ENCODE data around the gene RBM20. TPM values are rescaled to one million over a fixed set of nuclear protein-coding genes. Genes with fewer than 3 reads are reported as not detected.

The RBM20 gene
- total and polyA plus RNA-seq, 2 experiments from 2014 or later = 0.05 to 0.17 TPM

DNA sequence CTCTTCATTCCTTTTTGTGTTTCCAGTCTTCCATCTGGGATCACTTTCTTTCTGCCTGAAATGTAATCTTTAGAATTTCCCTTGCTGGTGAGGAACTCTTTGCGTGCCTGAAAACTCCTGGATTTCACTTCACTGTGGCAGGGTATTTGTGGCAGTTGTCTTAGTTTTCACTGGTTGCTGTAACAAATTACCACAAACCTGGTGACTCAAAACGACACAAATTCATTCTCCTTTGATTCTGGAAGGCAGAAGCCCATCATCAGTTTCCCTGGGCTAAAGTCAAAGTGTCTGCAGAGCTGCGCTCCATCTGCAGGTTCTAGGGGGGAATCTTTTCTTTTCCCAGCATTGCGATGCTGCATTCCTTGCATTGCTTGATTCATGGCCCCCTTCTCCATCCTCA, 109.3 kb downstream of the RBM20 start (continued):
- TF ChIP-seq, protein P1, sequence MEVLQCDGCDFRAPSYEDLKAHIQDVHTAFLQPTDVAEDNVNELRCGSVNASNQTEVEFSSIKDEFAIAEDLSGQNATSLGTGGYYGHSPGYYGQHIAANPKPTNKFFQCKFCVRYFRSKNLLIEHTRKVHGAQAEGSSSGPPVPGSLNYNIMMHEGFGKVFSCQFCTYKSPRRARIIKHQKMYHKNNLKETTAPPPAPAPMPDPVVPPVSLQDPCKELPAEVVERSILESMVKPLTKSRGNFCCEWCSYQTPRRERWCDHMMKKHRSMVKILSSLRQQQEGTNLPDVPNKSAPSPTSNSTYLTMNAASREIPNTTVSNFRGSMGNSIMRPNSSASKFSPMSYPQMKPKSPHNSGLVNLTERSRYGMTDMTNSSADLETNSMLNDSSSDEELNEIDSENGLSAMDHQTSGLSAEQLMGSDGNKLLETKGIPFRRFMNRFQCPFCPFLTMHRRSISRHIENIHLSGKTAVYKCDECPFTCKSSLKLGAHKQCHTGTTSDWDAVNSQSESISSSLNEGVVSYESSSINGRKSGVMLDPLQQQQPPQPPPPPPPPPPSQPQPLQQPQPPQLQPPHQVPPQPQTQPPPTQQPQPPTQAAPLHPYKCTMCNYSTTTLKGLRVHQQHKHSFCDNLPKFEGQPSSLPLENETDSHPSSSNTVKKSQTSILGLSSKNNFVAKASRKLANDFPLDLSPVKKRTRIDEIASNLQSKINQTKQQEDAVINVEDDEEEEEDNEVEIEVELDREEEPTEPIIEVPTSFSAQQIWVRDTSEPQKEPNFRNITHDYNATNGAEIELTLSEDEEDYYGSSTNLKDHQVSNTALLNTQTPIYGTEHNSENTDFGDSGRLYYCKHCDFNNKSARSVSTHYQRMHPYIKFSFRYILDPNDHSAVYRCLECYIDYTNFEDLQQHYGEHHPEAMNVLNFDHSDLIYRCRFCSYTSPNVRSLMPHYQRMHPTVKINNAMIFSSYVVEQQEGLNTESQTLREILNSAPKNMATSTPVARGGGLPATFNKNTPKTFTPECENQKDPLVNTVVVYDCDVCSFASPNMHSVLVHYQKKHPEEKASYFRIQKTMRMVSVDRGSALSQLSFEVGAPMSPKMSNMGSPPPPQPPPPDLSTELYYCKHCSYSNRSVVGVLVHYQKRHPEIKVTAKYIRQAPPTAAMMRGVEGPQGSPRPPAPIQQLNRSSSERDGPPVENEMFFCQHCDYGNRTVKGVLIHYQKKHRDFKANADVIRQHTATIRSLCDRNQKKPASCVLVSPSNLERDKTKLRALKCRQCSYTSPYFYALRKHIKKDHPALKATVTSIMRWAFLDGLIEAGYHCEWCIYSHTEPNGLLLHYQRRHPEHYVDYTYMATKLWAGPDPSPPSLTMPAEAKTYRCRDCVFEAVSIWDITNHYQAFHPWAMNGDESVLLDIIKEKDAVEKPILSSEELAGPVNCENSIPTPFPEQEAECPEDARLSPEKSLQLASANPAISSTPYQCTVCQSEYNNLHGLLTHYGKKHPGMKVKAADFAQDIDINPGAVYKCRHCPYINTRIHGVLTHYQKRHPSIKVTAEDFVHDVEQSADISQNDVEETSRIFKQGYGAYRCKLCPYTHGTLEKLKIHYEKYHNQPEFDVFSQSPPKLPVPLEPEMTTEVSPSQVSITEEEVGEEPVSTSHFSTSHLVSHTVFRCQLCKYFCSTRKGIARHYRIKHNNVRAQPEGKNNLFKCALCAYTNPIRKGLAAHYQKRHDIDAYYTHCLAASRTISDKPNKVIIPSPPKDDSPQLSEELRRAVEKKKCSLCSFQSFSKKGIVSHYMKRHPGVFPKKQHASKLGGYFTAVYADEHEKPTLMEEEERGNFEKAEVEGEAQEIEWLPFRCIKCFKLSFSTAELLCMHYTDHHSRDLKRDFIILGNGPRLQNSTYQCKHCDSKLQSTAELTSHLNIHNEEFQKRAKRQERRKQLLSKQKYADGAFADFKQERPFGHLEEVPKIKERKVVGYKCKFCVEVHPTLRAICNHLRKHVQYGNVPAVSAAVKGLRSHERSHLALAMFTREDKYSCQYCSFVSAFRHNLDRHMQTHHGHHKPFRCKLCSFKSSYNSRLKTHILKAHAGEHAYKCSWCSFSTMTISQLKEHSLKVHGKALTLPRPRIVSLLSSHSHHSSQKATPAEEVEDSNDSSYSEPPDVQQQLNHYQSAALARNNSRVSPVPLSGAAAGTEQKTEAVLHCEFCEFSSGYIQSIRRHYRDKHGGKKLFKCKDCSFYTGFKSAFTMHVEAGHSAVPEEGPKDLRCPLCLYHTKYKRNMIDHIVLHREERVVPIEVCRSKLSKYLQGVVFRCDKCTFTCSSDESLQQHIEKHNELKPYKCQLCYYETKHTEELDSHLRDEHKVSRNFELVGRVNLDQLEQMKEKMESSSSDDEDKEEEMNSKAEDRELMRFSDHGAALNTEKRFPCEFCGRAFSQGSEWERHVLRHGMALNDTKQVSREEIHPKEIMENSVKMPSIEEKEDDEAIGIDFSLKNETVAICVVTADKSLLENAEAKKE (CRISPR knock-in tag; IDR thresholded peaks at IDR 0.05) = no peak

DNA sequence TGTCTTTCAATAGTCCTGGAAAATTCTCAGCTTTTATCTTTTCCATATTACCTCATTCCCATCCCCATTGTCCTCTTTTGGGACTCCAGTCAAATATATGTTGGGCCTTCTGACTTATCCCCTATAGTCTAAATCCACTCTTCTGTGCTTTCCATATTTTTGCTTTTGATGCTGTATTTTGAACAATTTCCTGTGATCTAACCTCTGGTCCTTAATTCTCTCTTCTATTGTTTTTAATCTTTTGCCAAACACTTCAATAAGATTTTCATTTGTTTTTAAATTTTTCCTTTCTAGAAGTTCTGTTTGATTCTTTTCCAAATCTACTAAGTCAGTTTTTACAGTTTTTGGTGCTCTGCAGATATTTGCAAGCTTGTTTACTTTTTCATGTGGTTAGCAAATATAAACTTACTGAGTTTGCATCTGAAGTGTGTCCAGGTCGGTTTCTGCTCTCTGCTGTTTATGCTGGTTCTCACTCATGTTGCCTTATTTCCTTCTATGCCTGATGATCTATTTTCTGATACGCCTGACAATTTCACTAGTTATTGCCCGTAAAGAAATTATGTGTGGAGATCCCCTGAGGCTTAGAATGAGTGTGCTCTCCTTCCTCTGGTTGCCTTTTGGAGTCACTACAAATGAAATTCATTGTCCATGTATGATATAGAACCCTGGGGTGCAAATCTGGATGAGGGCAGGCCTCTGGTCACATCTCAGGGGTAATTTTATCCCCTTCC, 110.4 kb downstream of the RBM20 start:
- Histone ChIP-seq H3K4me3 (no peak overlapping the region), H3K4me1 (ENCODE audit: insufficient read depth) (no peaks in the 10 kb centered on the region), H3K27me3 (ENCODE audit: insufficient read depth) (no peaks in the 10 kb centered on the region), H3F3A (replicated peaks; ENCODE audit: low read depth) (no peaks in the 10 kb centered on the region), H2AFZ (no peak overlapping the region; the same call in 1 of the 2 replicates), H3K36me3 (ENCODE audit: insufficient read depth) (no peaks in the 10 kb centered on the region), H3K9me2 (ENCODE audit: insufficient read depth) (0 out of 2 replicates have a peak, but pooled peaks cover under 1% of the 10 kb centered on the region), H3K4me2 (no peak overlapping the region), H4K20me1 (replicated peaks; ENCODE audit: insufficient read depth) (no peaks in the 10 kb centered on the region), H3K79me2 (replicated peaks; ENCODE audit: insufficient read depth) (no peaks in the 10 kb centered on the region), H3K27ac (ENCODE audit: low read depth) (no peak overlapping the region)
- DNase-seq (ENCODE audit: low spot score) (no peak), ATAC-seq (no peak)
- H3K9me3 Mint-ChIP-seq = no peaks in the 10 kb centered on the region
- H3K4me1 Mint-ChIP-seq = no peaks in the 10 kb centered on the region
- peaks cover 9% of the 10 kb centered on the region for H3K27me3 Mint-ChIP-seq (ENCODE audit: insufficient read depth, low read depth, poor library complexity)
- no peak overlapping the region for H3K27ac Mint-ChIP-seq
- H3K4me3 Mint-ChIP-seq = no peak overlapping the region
- no peaks in the 10 kb centered on the region for H3K36me3 Mint-ChIP-seq (ENCODE audit: low read depth)
- TF ChIP-seq ZNF331 (CRISPR knock-in tag; IDR thresholded peaks at IDR 0.05; ENCODE audit: low read depth) (no peak), ZNF114 (CRISPR knock-in tag; IDR thresholded peaks at IDR 0.05) (no peak), CREB1 (CRISPR knock-in tag; IDR thresholded peaks at IDR 0.05; ENCODE audit: low read depth) (no peak), EZH2phosphoT487 (IDR thresholded peaks at IDR 0.05; ENCODE audit: unreplicated experiment) (no peak), NANOG (IDR thresholded peaks at IDR 0.05; ENCODE audit: borderline replicate concordance) (no peak), POLR2AphosphoS5 (IDR thresholded peaks at IDR 0.05; ENCODE audit: low read depth) (no peak), JUNB (IDR thresholded peaks at IDR 0.05; ENCODE audit: unreplicated experiment) (no peak), EZH2 (IDR thresholded peaks at IDR 0.05; ENCODE audit: low read depth, unreplicated experiment) (no peak)
- TF ChIP-seq, protein P2, sequence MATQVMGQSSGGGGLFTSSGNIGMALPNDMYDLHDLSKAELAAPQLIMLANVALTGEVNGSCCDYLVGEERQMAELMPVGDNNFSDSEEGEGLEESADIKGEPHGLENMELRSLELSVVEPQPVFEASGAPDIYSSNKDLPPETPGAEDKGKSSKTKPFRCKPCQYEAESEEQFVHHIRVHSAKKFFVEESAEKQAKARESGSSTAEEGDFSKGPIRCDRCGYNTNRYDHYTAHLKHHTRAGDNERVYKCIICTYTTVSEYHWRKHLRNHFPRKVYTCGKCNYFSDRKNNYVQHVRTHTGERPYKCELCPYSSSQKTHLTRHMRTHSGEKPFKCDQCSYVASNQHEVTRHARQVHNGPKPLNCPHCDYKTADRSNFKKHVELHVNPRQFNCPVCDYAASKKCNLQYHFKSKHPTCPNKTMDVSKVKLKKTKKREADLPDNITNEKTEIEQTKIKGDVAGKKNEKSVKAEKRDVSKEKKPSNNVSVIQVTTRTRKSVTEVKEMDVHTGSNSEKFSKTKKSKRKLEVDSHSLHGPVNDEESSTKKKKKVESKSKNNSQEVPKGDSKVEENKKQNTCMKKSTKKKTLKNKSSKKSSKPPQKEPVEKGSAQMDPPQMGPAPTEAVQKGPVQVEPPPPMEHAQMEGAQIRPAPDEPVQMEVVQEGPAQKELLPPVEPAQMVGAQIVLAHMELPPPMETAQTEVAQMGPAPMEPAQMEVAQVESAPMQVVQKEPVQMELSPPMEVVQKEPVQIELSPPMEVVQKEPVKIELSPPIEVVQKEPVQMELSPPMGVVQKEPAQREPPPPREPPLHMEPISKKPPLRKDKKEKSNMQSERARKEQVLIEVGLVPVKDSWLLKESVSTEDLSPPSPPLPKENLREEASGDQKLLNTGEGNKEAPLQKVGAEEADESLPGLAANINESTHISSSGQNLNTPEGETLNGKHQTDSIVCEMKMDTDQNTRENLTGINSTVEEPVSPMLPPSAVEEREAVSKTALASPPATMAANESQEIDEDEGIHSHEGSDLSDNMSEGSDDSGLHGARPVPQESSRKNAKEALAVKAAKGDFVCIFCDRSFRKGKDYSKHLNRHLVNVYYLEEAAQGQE (IDR thresholded peaks at IDR 0.05; ENCODE audit: unreplicated experiment) = no peak
- TF ChIP-seq, protein P3, sequence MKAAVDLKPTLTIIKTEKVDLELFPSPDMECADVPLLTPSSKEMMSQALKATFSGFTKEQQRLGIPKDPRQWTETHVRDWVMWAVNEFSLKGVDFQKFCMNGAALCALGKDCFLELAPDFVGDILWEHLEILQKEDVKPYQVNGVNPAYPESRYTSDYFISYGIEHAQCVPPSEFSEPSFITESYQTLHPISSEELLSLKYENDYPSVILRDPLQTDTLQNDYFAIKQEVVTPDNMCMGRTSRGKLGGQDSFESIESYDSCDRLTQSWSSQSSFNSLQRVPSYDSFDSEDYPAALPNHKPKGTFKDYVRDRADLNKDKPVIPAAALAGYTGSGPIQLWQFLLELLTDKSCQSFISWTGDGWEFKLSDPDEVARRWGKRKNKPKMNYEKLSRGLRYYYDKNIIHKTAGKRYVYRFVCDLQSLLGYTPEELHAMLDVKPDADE (IDR thresholded peaks at IDR 0.05) = no peak

Data from GM23338 (cell line).